ENCODE measurements around the gene GLTPD2.

DNA sequence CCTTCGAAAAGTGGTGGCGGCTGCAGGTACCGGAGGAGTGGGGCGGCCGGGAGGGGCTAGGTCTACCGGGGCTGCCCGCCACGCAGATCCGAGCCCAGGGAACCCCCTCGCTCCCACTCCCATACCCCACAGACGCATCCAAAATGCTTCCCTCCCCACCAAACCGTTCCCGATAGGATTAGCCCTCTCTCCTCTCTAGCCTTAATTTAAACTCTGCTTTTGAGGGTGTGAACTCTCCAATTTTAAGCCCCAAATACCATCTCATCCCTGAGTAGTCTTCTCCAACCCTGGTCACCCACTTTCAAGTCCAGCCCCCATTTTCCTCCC is 48.8 kb upstream of the GLTPD2 start:
- TF ChIP-seq, protein P1, sequence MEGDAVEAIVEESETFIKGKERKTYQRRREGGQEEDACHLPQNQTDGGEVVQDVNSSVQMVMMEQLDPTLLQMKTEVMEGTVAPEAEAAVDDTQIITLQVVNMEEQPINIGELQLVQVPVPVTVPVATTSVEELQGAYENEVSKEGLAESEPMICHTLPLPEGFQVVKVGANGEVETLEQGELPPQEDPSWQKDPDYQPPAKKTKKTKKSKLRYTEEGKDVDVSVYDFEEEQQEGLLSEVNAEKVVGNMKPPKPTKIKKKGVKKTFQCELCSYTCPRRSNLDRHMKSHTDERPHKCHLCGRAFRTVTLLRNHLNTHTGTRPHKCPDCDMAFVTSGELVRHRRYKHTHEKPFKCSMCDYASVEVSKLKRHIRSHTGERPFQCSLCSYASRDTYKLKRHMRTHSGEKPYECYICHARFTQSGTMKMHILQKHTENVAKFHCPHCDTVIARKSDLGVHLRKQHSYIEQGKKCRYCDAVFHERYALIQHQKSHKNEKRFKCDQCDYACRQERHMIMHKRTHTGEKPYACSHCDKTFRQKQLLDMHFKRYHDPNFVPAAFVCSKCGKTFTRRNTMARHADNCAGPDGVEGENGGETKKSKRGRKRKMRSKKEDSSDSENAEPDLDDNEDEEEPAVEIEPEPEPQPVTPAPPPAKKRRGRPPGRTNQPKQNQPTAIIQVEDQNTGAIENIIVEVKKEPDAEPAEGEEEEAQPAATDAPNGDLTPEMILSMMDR (conservative IDR thresholded peaks at IDR 0.05; ENCODE audit: low read length): no peak
- TF ChIP-seq EZH2phosphoT487 (IDR thresholded peaks at IDR 0.05; ENCODE audit: borderline replicate concordance): no peak
